ENCODE data around the gene BUB3. TPM values are rescaled to one million over a fixed set of nuclear protein-coding genes. Genes with fewer than 3 reads are reported as not detected.

The BUB3 gene
- total and polyA plus RNA-seq, 2 of the 8 experiments (the other 6 are each of a cell fraction or from before 2014, with no cell fraction given), result 183 to 207 TPM

DNA sequence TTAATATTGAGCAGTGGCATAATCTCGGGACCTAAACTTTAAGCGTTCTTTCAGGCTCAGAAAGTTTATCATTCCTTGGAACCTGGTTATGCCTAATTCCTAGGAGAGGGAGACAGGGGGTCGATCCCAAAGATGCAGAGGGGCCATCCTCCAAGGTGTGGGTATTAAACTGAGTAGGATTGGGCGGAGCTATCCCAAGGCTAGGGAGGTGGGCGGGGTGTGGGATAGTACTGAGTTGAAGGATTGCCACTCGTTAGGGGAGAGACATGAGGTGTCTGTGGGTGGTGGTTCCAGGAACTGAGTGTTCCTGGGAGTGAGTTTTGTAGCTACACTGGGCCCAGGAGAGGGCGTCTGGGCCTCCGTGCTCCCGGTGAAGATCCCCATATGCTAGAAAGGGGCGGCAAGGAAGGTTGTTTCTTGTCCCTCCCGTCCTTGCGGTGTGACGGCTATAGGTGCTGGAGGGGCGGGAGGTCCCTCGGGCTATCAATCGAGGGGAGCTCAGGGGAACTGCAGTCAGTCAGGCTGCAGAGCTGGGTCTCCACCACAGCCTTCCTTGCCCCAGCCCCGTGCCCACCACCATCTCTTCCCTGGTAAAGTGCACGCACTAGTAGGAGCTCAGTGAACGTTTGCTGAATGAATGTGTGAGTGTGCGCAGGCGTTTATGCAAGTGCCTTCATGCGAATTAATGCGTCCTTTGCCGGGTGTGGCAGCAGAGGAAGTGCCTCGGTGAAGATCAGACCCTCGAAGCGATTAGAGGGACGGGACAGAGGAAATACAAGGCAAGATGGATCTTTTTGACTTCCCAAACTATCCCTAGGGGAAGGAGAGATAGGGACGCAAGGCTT, 9.3 kb upstream of the BUB3 start (continued):
- TF ChIP-seq EZH2 (IDR thresholded peaks at IDR 0.05; ENCODE audit: low read depth, low read length, severe bottlenecking) (peak; percentile 5), RNF2 (IDR thresholded peaks at IDR 0.05; ENCODE audit: borderline replicate concordance, low read depth, low read length, missing control alignments, poor library complexity, severe bottlenecking) (peak; percentile 40), YY1 (IDR thresholded peaks at IDR 0.05; ENCODE audit: low read depth, low read length) (no peak), SIX5 (IDR thresholded peaks at IDR 0.05; ENCODE audit: low read depth, low read length) (no peak)
- TF ChIP-seq, protein P1, sequence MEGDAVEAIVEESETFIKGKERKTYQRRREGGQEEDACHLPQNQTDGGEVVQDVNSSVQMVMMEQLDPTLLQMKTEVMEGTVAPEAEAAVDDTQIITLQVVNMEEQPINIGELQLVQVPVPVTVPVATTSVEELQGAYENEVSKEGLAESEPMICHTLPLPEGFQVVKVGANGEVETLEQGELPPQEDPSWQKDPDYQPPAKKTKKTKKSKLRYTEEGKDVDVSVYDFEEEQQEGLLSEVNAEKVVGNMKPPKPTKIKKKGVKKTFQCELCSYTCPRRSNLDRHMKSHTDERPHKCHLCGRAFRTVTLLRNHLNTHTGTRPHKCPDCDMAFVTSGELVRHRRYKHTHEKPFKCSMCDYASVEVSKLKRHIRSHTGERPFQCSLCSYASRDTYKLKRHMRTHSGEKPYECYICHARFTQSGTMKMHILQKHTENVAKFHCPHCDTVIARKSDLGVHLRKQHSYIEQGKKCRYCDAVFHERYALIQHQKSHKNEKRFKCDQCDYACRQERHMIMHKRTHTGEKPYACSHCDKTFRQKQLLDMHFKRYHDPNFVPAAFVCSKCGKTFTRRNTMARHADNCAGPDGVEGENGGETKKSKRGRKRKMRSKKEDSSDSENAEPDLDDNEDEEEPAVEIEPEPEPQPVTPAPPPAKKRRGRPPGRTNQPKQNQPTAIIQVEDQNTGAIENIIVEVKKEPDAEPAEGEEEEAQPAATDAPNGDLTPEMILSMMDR (IDR thresholded peaks at IDR 0.05; ENCODE audit: control extremely low read depth in 1 of 3, insufficient read depth in 1 of 3, low read depth in 1 of 3, low read length in 3 of 3), result peak in 1 of 3 experiments; percentile 9; a peak in 1 of 4 replicates

Measured in H1 (cell line).